CD8-positive, alpha-beta memory T cell (primary cell): ENCODE data around the gene RPS4Y2. TPM values are rescaled to one million over a fixed set of nuclear protein-coding genes. Genes with fewer than 3 reads are reported as not detected.

Experiments used
- polyA plus RNA-seq: library from polyadenylated mRNA; unstranded; fragments of 300-500 nt; fragmentation: Illumina TruSeq; gene quantifications from one replicate; pipeline ENCODE4 v1.2.3, GENCODE V29; 2021
- total RNA-seq, 2 experiments: library from RNA; stranded (reverse); gene quantifications; one replicate each; pipeline ENCODE4 v1.2.3, GENCODE V29; 2021

The RPS4Y2 gene
- total and polyA plus RNA-seq, 3 experiments from 2014 or later, result not detected

Other genes starting within 250 kb of the RPS4Y2 start
- gene EIF1AY, start 180.3 kb upstream of the RPS4Y2 start, total RNA-seq, result 10 to 100 TPM; 86.5 to 89.3 TPM
- gene EIF1AY, start 180.3 kb upstream of the RPS4Y2 start, polyA plus RNA-seq, result not detected